ENCODE measurements around the gene SKI. TPM values are rescaled to one million over a fixed set of nuclear protein-coding genes. Genes with fewer than 3 reads are reported as not detected.

SKI gene
- total and polyA plus RNA-seq, 2 donors (not counting 1 experiment from before 2014, with no cell fraction given): 14.9 to 74.9 TPM

DNA sequence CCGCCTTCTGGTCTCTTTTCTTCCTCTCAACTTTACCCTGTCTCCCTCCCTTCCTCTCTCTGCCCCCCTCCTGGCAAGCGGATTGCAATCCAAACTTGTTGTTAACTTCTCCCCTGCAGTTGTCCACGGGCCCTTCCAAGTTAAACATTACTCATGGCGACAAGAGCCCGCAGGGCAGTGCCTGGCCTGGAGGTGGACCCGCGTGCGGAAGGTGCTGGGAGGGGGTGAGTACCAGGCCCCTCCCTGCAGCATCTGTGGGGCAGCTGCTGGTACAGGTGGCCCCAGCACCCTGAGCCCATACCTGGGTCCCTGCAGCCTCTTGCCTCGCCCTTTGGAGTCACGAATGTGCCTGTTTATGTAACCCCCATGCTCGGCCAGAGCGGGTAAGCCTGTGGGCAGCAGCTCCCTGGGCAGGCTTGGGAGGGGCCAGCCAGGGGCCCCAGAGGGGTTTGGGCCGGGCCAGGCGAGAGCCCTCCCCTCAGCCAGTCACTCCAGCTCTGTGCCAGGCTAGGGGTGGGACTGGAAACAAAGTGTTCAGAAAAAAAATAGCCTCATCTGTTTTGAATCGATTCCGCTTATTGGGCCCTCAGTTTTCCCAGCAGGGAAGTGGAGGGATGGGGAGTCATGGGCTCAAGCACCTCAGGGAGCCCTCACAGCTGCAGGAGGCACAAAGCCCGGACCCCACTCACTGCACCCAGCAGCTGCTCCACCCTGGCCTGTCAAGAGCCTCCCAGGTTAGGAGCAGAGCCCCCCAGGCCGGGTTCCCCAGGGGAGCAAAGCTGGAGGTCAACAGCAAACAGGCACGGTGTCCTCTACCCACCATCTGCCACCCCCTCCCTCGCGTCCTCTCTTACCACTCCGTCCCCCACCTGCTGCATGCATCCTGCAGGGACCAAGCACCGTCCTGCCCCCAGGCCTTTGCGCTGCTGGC, 19.5 kb upstream of the SKI start:
- Mint-ChIP-seq H3K27me3 (no peaks in the 10 kb centered on the region), H3K27ac (no peak overlapping the region), H3K4me1 (peaks cover 17% of the 10 kb centered on the region), H3K4me3 (no peak overlapping the region), H3K9me3 (ENCODE audit: insufficient read depth) (no peaks in the 10 kb centered on the region)
- CTCF ChIA-PET: no interaction called here
- no peak for DNase-seq
- Histone ChIP-seq H3K27me3 (replicated peaks in 1 of 4; ENCODE audit: control extremely low read depth in 1 of 4, control insufficient read depth in 3 of 4, insufficient read depth in 4 of 4, low read length in 3 of 4) (peaks cover 0 to 10% (median 2%) of the 10 kb centered on the region in 4 experiments), H3K4me3 (ENCODE audit: control extremely low read depth in 1 of 5, extremely low read depth in 1 of 5, insufficient read depth in 1 of 5, low read depth in 2 of 5, low read length in 4 of 5) (no peak overlapping the region), H3K36me3 (replicated peaks in 1 of 2; ENCODE audit: control extremely low read depth in 1 of 2, control insufficient read depth in 1 of 2, extremely low read depth in 1 of 2, insufficient read depth in 2 of 2, low read length in 1 of 2) (no peaks in the 10 kb centered on the region), H2AFZ (ENCODE audit: insufficient read depth, low read depth, low read length, poor library complexity, severe bottlenecking) (no peak overlapping the region), H4K20me1 (ENCODE audit: control insufficient read depth, insufficient read depth, low read length, poor library complexity, severe bottlenecking) (no peaks in the 10 kb centered on the region), H3K79me2 (ENCODE audit: control insufficient read depth, insufficient read depth, low read length) (no peaks in the 10 kb centered on the region), H3K4me2 (replicated peaks; ENCODE audit: low read depth, low read length, poor library complexity, severe bottlenecking) (no peak overlapping the region), H3K27ac (ENCODE audit: low read length in 2 of 2) (no peak overlapping the region), H3K9me3 (ENCODE audit: control extremely low read depth in 1 of 3, control insufficient read depth in 2 of 3, insufficient read depth in 1 of 3, low read length in 2 of 3) (peaks cover 0 to 3% (median 0%) of the 10 kb centered on the region in 3 donors), H3K9ac (ENCODE audit: low read length) (no peak overlapping the region), H3K4me1 (ENCODE audit: control insufficient read depth in 2 of 2, insufficient read depth in 2 of 2, low read length in 2 of 2) (peaks cover 23 to 34% of the 10 kb centered on the region in 2 donors)
- intact Hi-C loops (cut with micrococcal nuclease): loop anchor here (5.0 kb wide), 1 partner anchor 76 kb away; no protein-coding TSS in a partner anchor
- ATAC-seq (ENCODE audit: low read depth): no peak
- no peak for TF ChIP-seq CTCF (IDR thresholded peaks at IDR 0.05)
- TF ChIP-seq EZH2 (IDR thresholded peaks at IDR 0.05; ENCODE audit: borderline replicate concordance, insufficient read depth, low read depth, low read length, poor library complexity, severe bottlenecking): no peak
- WGBS (ENCODE audit: insufficient coverage): 84% methylated on average over 21 of the region's 24 CpGs
- POLR2A ChIA-PET: interaction anchor here (0.7 kb wide), 1 partner anchor 159 kb away, joined by 4 read pairs; no protein-coding TSS in a partner anchor

All from B cell (primary cell).